Nephron progenitor cell (in vitro differentiated cells): ENCODE measurements around the gene ACOX3.

Source experiments
- DNase-seq: peaks from one replicate; pipeline ENCODE4 v3.0.0; 2021
- H3K27ac Mint-ChIP-seq: 2 replicates; pipeline ENCODE4 v1.8.0; 2021; ENCODE audit warnings: mild to moderate bottlenecking, moderate library complexity, mixed read lengths
- H3K27me3 Mint-ChIP-seq: 2 replicates; pipeline ENCODE4 v1.8.0; 2021; ENCODE audit warnings: mild to moderate bottlenecking, low read depth, mixed read lengths; ENCODE audit not compliant: poor library complexity
- H3K36me3 Mint-ChIP-seq: 2 replicates; pipeline ENCODE4 v1.8.0; 2021; ENCODE audit warnings: low read depth, mixed read lengths
- H3K4me1 Mint-ChIP-seq: 2 replicates; pipeline ENCODE4 v1.8.0; 2021; ENCODE audit warnings: mixed read lengths
- H3K4me3 Mint-ChIP-seq: 2 replicates; pipeline ENCODE4 v1.8.0; 2021; ENCODE audit warnings: mild to moderate bottlenecking, moderate library complexity, mixed read lengths
- H3K9me3 Mint-ChIP-seq: 2 replicates; pipeline ENCODE4 v1.8.0; 2021; ENCODE audit warnings: mild to moderate bottlenecking, moderate library complexity, mixed read lengths
- CTCF ChIP-seq: fragments of 200-600 bp; sonication (generic); IDR thresholded peaks from 2 replicates; pipeline ENCODE4 v1.5.0; 2021; ENCODE audit warnings: antibody characterized with exemption

The ACOX3 gene

GRCh38 chr4:8369426-8370105 is 71.0 kb downstream of the ACOX3 start:
- Mint-ChIP-seq H3K4me1 (peaks cover 40% of the 10 kb centered on the region), H3K9me3 (no peaks in the 10 kb centered on the region), H3K27me3 (no peaks in the 10 kb centered on the region), H3K4me3 (no peak overlapping the region), H3K36me3 (peaks cover 4% of the 10 kb centered on the region), H3K27ac (no peak overlapping the region)
- no peak for DNase-seq
- TF ChIP-seq CTCF = no peak

GRCh38 chr4:8368998-8369397 is 71.5 kb downstream of the ACOX3 start:
- DNase-seq = no peak
- Mint-ChIP-seq H3K27ac (no peak overlapping the region), H3K27me3 (no peaks in the 10 kb centered on the region), H3K4me1 (peaks cover 40% of the 10 kb centered on the region), H3K36me3 (peaks cover 8% of the 10 kb centered on the region), H3K4me3 (no peak overlapping the region), H3K9me3 (peaks cover 3% of the 10 kb centered on the region)
- TF ChIP-seq CTCF = no peak

- H3K27ac Mint-ChIP-seq = no peak overlapping the region
- no peak for DNase-seq
- peaks cover 9% of the 10 kb centered on the region for H3K9me3 Mint-ChIP-seq
- TF ChIP-seq CTCF = no peak
- no peaks in the 10 kb centered on the region for H3K27me3 Mint-ChIP-seq
- H3K36me3 Mint-ChIP-seq = peaks cover 15% of the 10 kb centered on the region
- no peak overlapping the region for H3K4me3 Mint-ChIP-seq
- H3K4me1 Mint-ChIP-seq = peaks cover 35% of the 10 kb centered on the region
Measured at GRCh38 chr4:8368061-8368481, 72.5 kb downstream of the ACOX3 start.

- no peak for DNase-seq
- no peak overlapping the region for H3K4me3 Mint-ChIP-seq
- H3K27me3 Mint-ChIP-seq = no peaks in the 10 kb centered on the region
- peaks cover 15% of the 10 kb centered on the region for H3K36me3 Mint-ChIP-seq
- no peak overlapping the region for H3K27ac Mint-ChIP-seq
- peaks cover 26% of the 10 kb centered on the region for H3K4me1 Mint-ChIP-seq
- peaks cover 24% of the 10 kb centered on the region for H3K9me3 Mint-ChIP-seq
- TF ChIP-seq CTCF = no peak
Measured at GRCh38 chr4:8366601-8367000, 73.9 kb downstream of the ACOX3 start.

GRCh38 chr4:8365951-8366350 is 74.6 kb downstream of the ACOX3 start:
- H3K4me1 Mint-ChIP-seq = peaks cover 20% of the 10 kb centered on the region
- no peak overlapping the region for H3K4me3 Mint-ChIP-seq
- H3K36me3 Mint-ChIP-seq = peaks cover 15% of the 10 kb centered on the region
- DNase-seq = no peak
- no peak for TF ChIP-seq CTCF
- no peaks in the 10 kb centered on the region for H3K27me3 Mint-ChIP-seq
- peaks cover 30% of the 10 kb centered on the region for H3K9me3 Mint-ChIP-seq
- H3K27ac Mint-ChIP-seq = peak overlapping the region; percentile 88

- Mint-ChIP-seq H3K4me1 (peaks cover 15% of the 10 kb centered on the region), H3K27ac (no peak overlapping the region), H3K9me3 (peaks cover 34% of the 10 kb centered on the region), H3K36me3 (peaks cover 15% of the 10 kb centered on the region), H3K27me3 (no peaks in the 10 kb centered on the region), H3K4me3 (no peak overlapping the region)
- DNase-seq = no peak
- TF ChIP-seq CTCF = no peak
Measured at GRCh38 chr4:8365353-8365752, 75.2 kb downstream of the ACOX3 start.
